ENCODE measurements around the gene RBM12. TPM values are rescaled to one million over a fixed set of nuclear protein-coding genes. Genes with fewer than 3 reads are reported as not detected.

RBM12 gene
- total RNA-seq, 1 donor from 2014 or later, result 88.4 TPM

DNA sequence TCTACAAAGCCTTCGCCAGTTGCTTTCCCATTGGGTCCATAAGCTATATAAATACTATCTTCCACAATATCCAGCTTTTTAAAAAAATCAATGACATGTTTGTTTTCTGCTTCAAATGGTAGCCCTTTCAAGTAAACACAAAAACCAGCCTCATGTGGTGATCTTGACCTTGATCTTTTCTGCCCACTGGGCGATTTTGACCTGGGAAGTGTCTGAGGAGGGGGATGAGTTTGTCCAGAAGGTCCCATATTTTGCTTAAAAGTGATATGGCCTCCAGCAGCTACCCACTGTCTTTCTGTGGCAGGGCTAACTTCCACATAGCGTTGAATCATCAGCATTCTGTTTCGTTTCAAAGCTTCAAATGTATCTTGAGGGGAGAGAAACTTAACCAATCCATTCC, 10.8 kb downstream of the RBM12 start:
- H3K4me3 ChIP-seq (ENCODE audit: insufficient read depth, low read depth, low read length), result no peak overlapping the region
- Mint-ChIP-seq H3K9me3 (ENCODE audit: unreplicated experiment) (no peaks in the 10 kb centered on the region), H3K4me1 (ENCODE audit: low read depth, unreplicated experiment) (peaks cover 3% of the 10 kb centered on the region), H3K27me3 (ENCODE audit: low read depth, unreplicated experiment) (no peaks in the 10 kb centered on the region), H3K27ac (ENCODE audit: unreplicated experiment) (no peak overlapping the region), H3K4me3 (ENCODE audit: unreplicated experiment) (no peak overlapping the region), H3K36me3 (ENCODE audit: low read depth, unreplicated experiment) (peaks cover 2% of the 10 kb centered on the region)
- TF ChIP-seq, protein P1, sequence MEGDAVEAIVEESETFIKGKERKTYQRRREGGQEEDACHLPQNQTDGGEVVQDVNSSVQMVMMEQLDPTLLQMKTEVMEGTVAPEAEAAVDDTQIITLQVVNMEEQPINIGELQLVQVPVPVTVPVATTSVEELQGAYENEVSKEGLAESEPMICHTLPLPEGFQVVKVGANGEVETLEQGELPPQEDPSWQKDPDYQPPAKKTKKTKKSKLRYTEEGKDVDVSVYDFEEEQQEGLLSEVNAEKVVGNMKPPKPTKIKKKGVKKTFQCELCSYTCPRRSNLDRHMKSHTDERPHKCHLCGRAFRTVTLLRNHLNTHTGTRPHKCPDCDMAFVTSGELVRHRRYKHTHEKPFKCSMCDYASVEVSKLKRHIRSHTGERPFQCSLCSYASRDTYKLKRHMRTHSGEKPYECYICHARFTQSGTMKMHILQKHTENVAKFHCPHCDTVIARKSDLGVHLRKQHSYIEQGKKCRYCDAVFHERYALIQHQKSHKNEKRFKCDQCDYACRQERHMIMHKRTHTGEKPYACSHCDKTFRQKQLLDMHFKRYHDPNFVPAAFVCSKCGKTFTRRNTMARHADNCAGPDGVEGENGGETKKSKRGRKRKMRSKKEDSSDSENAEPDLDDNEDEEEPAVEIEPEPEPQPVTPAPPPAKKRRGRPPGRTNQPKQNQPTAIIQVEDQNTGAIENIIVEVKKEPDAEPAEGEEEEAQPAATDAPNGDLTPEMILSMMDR (IDR thresholded peaks at IDR 0.05; ENCODE audit: insufficient read depth, low read depth, low read length), result no peak
- no peak for TF ChIP-seq EZH2 (IDR thresholded peaks at IDR 0.05; ENCODE audit: insufficient read depth, low read length)
- no peaks in the 10 kb centered on the region for H3K4me1 ChIP-seq (ENCODE audit: insufficient read depth, low read length)
- no peak overlapping the region for H3K27ac ChIP-seq (ENCODE audit: low read depth, low read length)
- peaks cover 21% of the 10 kb centered on the region for H3K36me3 ChIP-seq (ENCODE audit: insufficient read depth, low read length)
- H3K4me2 ChIP-seq (ENCODE audit: low read length), result no peak overlapping the region
- H4K20me1 ChIP-seq (ENCODE audit: insufficient read depth, low read length), result peaks cover 97% of the 10 kb centered on the region
- peaks cover 100% of the 10 kb centered on the region for H3K79me2 ChIP-seq (ENCODE audit: insufficient read depth, low read length)
- no peak overlapping the region for H2AFZ ChIP-seq (ENCODE audit: low read depth, low read length)
- FAIRE-seq (no peak), DNase-seq (ENCODE audit: low read depth) (no peak)
- no peaks in the 10 kb centered on the region for H3K9me3 ChIP-seq (ENCODE audit: insufficient read depth, low read depth, low read length)
- no peaks in the 10 kb centered on the region for H3K27me3 ChIP-seq (ENCODE audit: insufficient read depth, low read length)
- no peak overlapping the region for H3K9ac ChIP-seq (ENCODE audit: low read length)

GRCh38 chr20:35653430-35653734, 11.3 kb downstream of the RBM12 start:
- no peaks in the 10 kb centered on the region for H3K9me3 Mint-ChIP-seq (ENCODE audit: unreplicated experiment)
- no peaks in the 10 kb centered on the region for H3K9me3 ChIP-seq (ENCODE audit: insufficient read depth, low read depth, low read length)
- H3K36me3 ChIP-seq (ENCODE audit: insufficient read depth, low read length), result peaks cover 21% of the 10 kb centered on the region
- H3K79me2 ChIP-seq (ENCODE audit: insufficient read depth, low read length), result peaks cover 100% of the 10 kb centered on the region
- H3K4me3 Mint-ChIP-seq (ENCODE audit: unreplicated experiment), result no peak overlapping the region
- no peak for TF ChIP-seq EZH2 (IDR thresholded peaks at IDR 0.05; ENCODE audit: insufficient read depth, low read length)
- TF ChIP-seq, protein P1 (IDR thresholded peaks at IDR 0.05; ENCODE audit: insufficient read depth, low read depth, low read length), result no peak
- no peaks in the 10 kb centered on the region for H3K27me3 ChIP-seq (ENCODE audit: insufficient read depth, low read length)
- H3K27ac Mint-ChIP-seq (ENCODE audit: unreplicated experiment), result no peak overlapping the region
- H3K4me2 ChIP-seq (ENCODE audit: low read length), result no peak overlapping the region
- H4K20me1 ChIP-seq (ENCODE audit: insufficient read depth, low read length), result peaks cover 97% of the 10 kb centered on the region
- H3K4me3 ChIP-seq (ENCODE audit: insufficient read depth, low read depth, low read length), result no peak overlapping the region
- no peaks in the 10 kb centered on the region for H3K4me1 ChIP-seq (ENCODE audit: insufficient read depth, low read length)
- FAIRE-seq (no peak), DNase-seq (ENCODE audit: low read depth) (no peak)
- no peak overlapping the region for H2AFZ ChIP-seq (ENCODE audit: low read depth, low read length)
- H3K9ac ChIP-seq (ENCODE audit: low read length), result no peak overlapping the region
- H3K36me3 Mint-ChIP-seq (ENCODE audit: low read depth, unreplicated experiment), result peaks cover 2% of the 10 kb centered on the region
- H3K27me3 Mint-ChIP-seq (ENCODE audit: low read depth, unreplicated experiment), result no peaks in the 10 kb centered on the region
- peaks cover 4% of the 10 kb centered on the region for H3K4me1 Mint-ChIP-seq (ENCODE audit: low read depth, unreplicated experiment)
- no peak overlapping the region for H3K27ac ChIP-seq (ENCODE audit: low read depth, low read length)

- H4K20me1 ChIP-seq (ENCODE audit: insufficient read depth, low read length), result peaks cover 97% of the 10 kb centered on the region
- H3K4me1 ChIP-seq (ENCODE audit: insufficient read depth, low read length), result no peaks in the 10 kb centered on the region
- no peaks in the 10 kb centered on the region for H3K9me3 ChIP-seq (ENCODE audit: insufficient read depth, low read depth, low read length)
- H3K27me3 ChIP-seq (ENCODE audit: insufficient read depth, low read length), result no peaks in the 10 kb centered on the region
- peaks cover 100% of the 10 kb centered on the region for H3K79me2 ChIP-seq (ENCODE audit: insufficient read depth, low read length)
- no peak overlapping the region for H3K4me2 ChIP-seq (ENCODE audit: low read length)
- Mint-ChIP-seq H3K4me3 (ENCODE audit: unreplicated experiment) (no peak overlapping the region), H3K27ac (ENCODE audit: unreplicated experiment) (no peak overlapping the region), H3K36me3 (ENCODE audit: low read depth, unreplicated experiment) (peaks cover 2% of the 10 kb centered on the region), H3K4me1 (ENCODE audit: low read depth, unreplicated experiment) (peaks cover 7% of the 10 kb centered on the region), H3K27me3 (ENCODE audit: low read depth, unreplicated experiment) (no peaks in the 10 kb centered on the region), H3K9me3 (ENCODE audit: unreplicated experiment) (no peaks in the 10 kb centered on the region)
- H3K27ac ChIP-seq (ENCODE audit: low read depth, low read length), result no peak overlapping the region
- H3K9ac ChIP-seq (ENCODE audit: low read length), result no peak overlapping the region
- DNase-seq (ENCODE audit: low read depth) (no peak), FAIRE-seq (no peak)
- no peak overlapping the region for H2AFZ ChIP-seq (ENCODE audit: low read depth, low read length)
- TF ChIP-seq, protein P1 (IDR thresholded peaks at IDR 0.05; ENCODE audit: insufficient read depth, low read depth, low read length), result no peak
- TF ChIP-seq EZH2 (IDR thresholded peaks at IDR 0.05; ENCODE audit: insufficient read depth, low read length), result no peak
- H3K4me3 ChIP-seq (ENCODE audit: insufficient read depth, low read depth, low read length), result no peak overlapping the region
- H3K36me3 ChIP-seq (ENCODE audit: insufficient read depth, low read length), result peaks cover 21% of the 10 kb centered on the region
Observed at GRCh38 chr20:35652641-35653429, 11.9 kb downstream of the RBM12 start.

All from astrocyte (in vitro differentiated cells and primary cell).